ENCODE results near the gene RUNX1. TPM values are rescaled to one million over a fixed set of nuclear protein-coding genes. Genes with fewer than 3 reads are reported as not detected.

RUNX1 gene
- total RNA-seq, 1 experiment from 2014 or later: 95.4 TPM

GRCh38 chr21:34907461-34908418, 141.4 kb downstream of the RUNX1 start:
- H3K9me3 Mint-ChIP-seq (ENCODE audit: low read depth, unreplicated experiment): no peaks in the 10 kb centered on the region
- no peak overlapping the region for H3K27ac Mint-ChIP-seq (ENCODE audit: unreplicated experiment)
- no peak overlapping the region for H3K4me3 Mint-ChIP-seq (ENCODE audit: low read depth, unreplicated experiment)
- peaks cover 26% of the 10 kb centered on the region for H3K4me1 Mint-ChIP-seq (ENCODE audit: low read depth, unreplicated experiment)
- no peak for TF ChIP-seq CTCF (IDR thresholded peaks at IDR 0.05; ENCODE audit: unreplicated experiment)
- intact Hi-C loops (cut with micrococcal nuclease; ENCODE audit: unreplicated experiment): no loop called here
- H3K27me3 Mint-ChIP-seq (ENCODE audit: unreplicated experiment): no peaks in the 10 kb centered on the region
- no peak for DNase-seq
- CTCF ChIA-PET: no interaction called here
- BruUV-seq (replicated peaks): no TSS peak
- no peaks in the 10 kb centered on the region for H3K36me3 Mint-ChIP-seq (ENCODE audit: insufficient read depth, unreplicated experiment)

GRCh38 chr21:34906401-34906800, 142.7 kb downstream of the RUNX1 start:
- Mint-ChIP-seq H3K27me3 (ENCODE audit: unreplicated experiment) (no peaks in the 10 kb centered on the region), H3K27ac (ENCODE audit: unreplicated experiment) (no peak overlapping the region), H3K4me3 (ENCODE audit: low read depth, unreplicated experiment) (no peak overlapping the region), H3K36me3 (ENCODE audit: insufficient read depth, unreplicated experiment) (no peaks in the 10 kb centered on the region), H3K4me1 (ENCODE audit: low read depth, unreplicated experiment) (peaks cover 26% of the 10 kb centered on the region), H3K9me3 (ENCODE audit: low read depth, unreplicated experiment) (no peaks in the 10 kb centered on the region)
- DNase-seq: no peak
- no TSS peak for BruUV-seq (replicated peaks)
- intact Hi-C loops (cut with micrococcal nuclease; ENCODE audit: unreplicated experiment): no loop called here
- TF ChIP-seq CTCF (IDR thresholded peaks at IDR 0.05; ENCODE audit: unreplicated experiment): no peak
- CTCF ChIA-PET: interaction anchor here (0.6 kb wide), 1 partner anchor 145 kb away, joined by 4 read pairs; no protein-coding TSS in a partner anchor

GRCh38 chr21:34905218-34905537, 143.9 kb downstream of the RUNX1 start:
- Mint-ChIP-seq H3K4me3 (ENCODE audit: low read depth, unreplicated experiment) (no peak overlapping the region), H3K9me3 (ENCODE audit: low read depth, unreplicated experiment) (no peaks in the 10 kb centered on the region), H3K27ac (ENCODE audit: unreplicated experiment) (no peak overlapping the region), H3K27me3 (ENCODE audit: unreplicated experiment) (no peaks in the 10 kb centered on the region), H3K4me1 (ENCODE audit: low read depth, unreplicated experiment) (peaks cover 26% of the 10 kb centered on the region), H3K36me3 (ENCODE audit: insufficient read depth, unreplicated experiment) (no peaks in the 10 kb centered on the region)
- no peak for DNase-seq
- CTCF ChIA-PET: no interaction called here
- no TSS peak for BruUV-seq (replicated peaks)
- no peak for TF ChIP-seq CTCF (IDR thresholded peaks at IDR 0.05; ENCODE audit: unreplicated experiment)
- intact Hi-C loops (cut with micrococcal nuclease; ENCODE audit: unreplicated experiment): no loop called here

GRCh38 chr21:34904526-34905217, 144.4 kb downstream of the RUNX1 start:
- no peak overlapping the region for H3K27ac Mint-ChIP-seq (ENCODE audit: unreplicated experiment)
- no TSS peak for BruUV-seq (replicated peaks)
- H3K4me1 Mint-ChIP-seq (ENCODE audit: low read depth, unreplicated experiment): peaks cover 21% of the 10 kb centered on the region
- CTCF ChIA-PET: no interaction called here
- DNase-seq: no peak
- H3K4me3 Mint-ChIP-seq (ENCODE audit: low read depth, unreplicated experiment): no peak overlapping the region
- intact Hi-C loops (cut with micrococcal nuclease; ENCODE audit: unreplicated experiment): no loop called here
- no peaks in the 10 kb centered on the region for H3K27me3 Mint-ChIP-seq (ENCODE audit: unreplicated experiment)
- no peak for TF ChIP-seq CTCF (IDR thresholded peaks at IDR 0.05; ENCODE audit: unreplicated experiment)
- no peaks in the 10 kb centered on the region for H3K9me3 Mint-ChIP-seq (ENCODE audit: low read depth, unreplicated experiment)
- H3K36me3 Mint-ChIP-seq (ENCODE audit: insufficient read depth, unreplicated experiment): no peaks in the 10 kb centered on the region
